GM12878 (cell line): ENCODE results near the gene MYADM. TPM values are rescaled to one million over a fixed set of nuclear protein-coding genes. Genes with fewer than 3 reads are reported as not detected.

Source experiments
- ATAC-seq: fragments of 200-7000 bp; cut with Tn5 transposase; 3 replicates; pipeline ENCODE4 v1.9.1; 2020; ENCODE audit warnings: mild to moderate bottlenecking, moderate library complexity
- BruUV-seq: library from RNA; stranded (reverse); fragments of 400-500 nt; replicated peaks from 2 replicates; lab custom pipeline; 2021; lab: Mats Ljungman, UMichigan
- CTCF ChIA-PET: fragments of 300-600 bp; sonication (Branson Sonifier 250); formaldehyde crosslinking; extraction: SDS; loops from one replicate; lab custom pipeline; 2021; ENCODE audit warnings: inconsistent platforms; lab: Yijun Ruan, JAX
- POLR2A ChIA-PET: fragments of 350-600 bp; formaldehyde crosslinking; extraction: SDS; loops from one replicate; lab custom pipeline; 2021; ENCODE audit warnings: inconsistent platforms; lab: Charles Lee
- RAD21 ChIA-PET: fragments of 300-600 bp; sonication (Branson Sonifier 250); formaldehyde crosslinking; loops from one replicate; lab custom pipeline; 2023; ENCODE audit warnings: antibody characterized with exemption; ENCODE audit not compliant: unreplicated experiment; lab: Charles Lee
- SMC1A ChIA-PET: fragments of 300-600 bp; sonication (Branson Sonifier 250); formaldehyde crosslinking; loops from one replicate; lab custom pipeline; 2023; ENCODE audit not compliant: unreplicated experiment, uncharacterized antibody; lab: Charles Lee
- DNase-seq: peaks from one replicate; pipeline ENCODE4 v3.0.0-alpha.2; 2011; ENCODE audit warnings: low read depth, low spot score
- FAIRE-seq: peaks from 3 replicates; lab custom pipeline; 2011; peaks lifted over from hg19 to GRCh38; lab: Jason Lieb, UNC
- H2AFZ ChIP-seq: 2 replicates; pipeline ENCODE4 v1.6.0; 2011; ENCODE audit warnings: low read depth, low read length, control low read depth; ENCODE audit not compliant: control insufficient read depth
- H3K27ac ChIP-seq: 2 replicates; pipeline ENCODE4 v1.5.1; 2011; ENCODE audit warnings: control low read depth; ENCODE audit not compliant: control insufficient read depth, insufficient read depth
- H3K27me3 ChIP-seq, 2 experiments: replicated peaks in 1 of 2; 2 replicates each; pipeline versions ENCODE4 v1.6.0 to v1.6.1; 2011; ENCODE audit warnings: low read length in 1 of 2; ENCODE audit not compliant: control insufficient read depth in 2 of 2, insufficient read depth in 2 of 2
- H3K36me3 ChIP-seq, 2 experiments: 2 replicates each; pipeline ENCODE4 v1.5.1; 2011; ENCODE audit warnings: low read length in 1 of 2; ENCODE audit not compliant: control insufficient read depth in 2 of 2, insufficient read depth in 2 of 2
- H3K4me1 ChIP-seq: 2 replicates; pipeline ENCODE4 v1.6.1; 2011; ENCODE audit warnings: mild to moderate bottlenecking, low read length, moderate library complexity, mixed read lengths; ENCODE audit not compliant: control insufficient read depth, insufficient read depth
- H3K4me2 ChIP-seq: 2 replicates; pipeline ENCODE4 v1.6.0; 2011; ENCODE audit warnings: control low read depth; ENCODE audit not compliant: control insufficient read depth, insufficient read depth
- H3K4me3 ChIP-seq: fragments of 200-600 bp; sonication (generic); 2 replicates; pipeline ENCODE4 v1.5.1; 2016
- H3K79me2 ChIP-seq: 2 replicates; pipeline ENCODE4 v1.6.0; 2011; ENCODE audit warnings: low read length; ENCODE audit not compliant: control insufficient read depth, insufficient read depth
- H3K9ac ChIP-seq: 2 replicates; pipeline ENCODE4 v1.8.0; 2011; ENCODE audit warnings: low read length, control low read depth, mixed read lengths; ENCODE audit not compliant: control insufficient read depth, insufficient read depth
- H3K9me3 ChIP-seq: replicated peaks from 3 replicates; pipeline ENCODE4 v1.5.1; 2011; ENCODE audit warnings: mild to moderate bottlenecking, low read length; ENCODE audit not compliant: control insufficient read depth, insufficient read depth
- H4K20me1 ChIP-seq: 2 replicates; pipeline ENCODE4 v1.6.0; 2011; ENCODE audit not compliant: control insufficient read depth, insufficient read depth
- CHD2 ChIP-seq: IDR thresholded peaks from 2 replicates; pipeline ENCODE4 v1.6.1; 2011; ENCODE audit warnings: low read depth, low read length, improper control_type of control experiment, borderline replicate concordance
- CREB1 ChIP-seq: IDR thresholded peaks from 2 replicates; pipeline ENCODE4 v1.6.1; 2012; ENCODE audit warnings: low read depth, mild to moderate bottlenecking, inconsistent platforms
- MLLT1 ChIP-seq: fragments of 450-650 bp; IDR thresholded peaks from 2 replicates; pipeline ENCODE4 v1.6.1; 2016; ENCODE audit warnings: mild to moderate bottlenecking
- MTA3 ChIP-seq: IDR thresholded peaks from 2 replicates; pipeline ENCODE4 v1.6.1; 2012; ENCODE audit warnings: low read length, inconsistent platforms, borderline replicate concordance
- RAD21 ChIP-seq: IDR thresholded peaks from 2 replicates; pipeline ENCODE4 v1.6.1; 2011; ENCODE audit warnings: mild to moderate bottlenecking, low read depth, low read length, moderate library complexity; ENCODE audit not compliant: insufficient read depth
- REST ChIP-seq: IDR thresholded peaks from 2 replicates; pipeline ENCODE4 v1.6.1; 2012; ENCODE audit warnings: mild to moderate bottlenecking, low read depth, low read length
- RUNX3 ChIP-seq: IDR thresholded peaks from 2 replicates; pipeline ENCODE4 v1.6.1; 2012; ENCODE audit warnings: low read length, inconsistent platforms
- SP1 ChIP-seq: IDR thresholded peaks from one replicate; pipeline ENCODE4 v1.6.1; 2011; ENCODE audit warnings: low read depth, low read length
- SREBF2 ChIP-seq: IDR thresholded peaks from 2 replicates; pipeline ENCODE4 v1.6.1; 2012; ENCODE audit warnings: mild to moderate bottlenecking, low read length
- STAT3 ChIP-seq: IDR thresholded peaks from 2 replicates; pipeline ENCODE4 v1.6.1; 2011; ENCODE audit warnings: low read depth, low read length, improper control_type of control experiment
- ZBED1 ChIP-seq: IDR thresholded peaks from 2 replicates; pipeline ENCODE4 v1.6.1; 2016; ENCODE audit warnings: borderline replicate concordance
- ZSCAN29 ChIP-seq: fragments of 450-650 bp; IDR thresholded peaks from 2 replicates; pipeline ENCODE4 v1.6.1; 2017; ENCODE audit warnings: mild to moderate bottlenecking, moderate library complexity
- WGBS: methylation state at CpG from one replicate; pipeline ENCODE4 v1.1.6; 2016; ENCODE audit warnings: low lambda C conversion rate; ENCODE audit not compliant: insufficient replicate concordance, insufficient coverage; ENCODE audit errors: missing lambda C conversion rate; 5-methylcytosine and 5-hydroxymethylcytosine counted together
- in situ Hi-C: fragments of 300-500 bp; cut with MboI; formaldehyde crosslinking; loops from 9 replicates; pipeline ENCODE4 v1.14.3; 2018; ENCODE audit warnings: mixed read lengths
- intact Hi-C: fragments of 100-400 bp; cut with micrococcal nuclease; formaldehyde crosslinking; loops from one replicate; pipeline ENCODE4 v1.14.2; 2022; ENCODE audit not compliant: unreplicated experiment
- polyA plus RNA-seq, 11 experiments: library from polyadenylated mRNA; depleted of rRNA in 4 of 11; unstranded in 6 of 11; stranded (reverse) in 5 of 11; fragments of >200 nt; fragmentation: Nextera tagmentation in 4 of 11; fragmentation: Illumina TruSeq in 1 of 11; extraction: Ambion mirVana in 4 of 11; extraction: Trizol in 1 of 11; gene quantifications; 1 replicate in 1 of 11; 2 replicates in 10 of 11; pipeline versions ENCODE4 v1.2.1 to v1.2.3, GENCODE V29; 2011 to 2016; ENCODE audit warnings: inconsistent platforms in 2 of 11, missing spikeins in 2 of 11, low read depth in 1 of 11
- total RNA-seq, 4 experiments: library from RNA; depleted of rRNA in 3 of 4; stranded (reverse); fragments of >200 nt in 3 of 4; fragmentation: Illumina TruSeq in 1 of 4; extraction: Trizol in 1 of 4; gene quantifications; 2 replicates each; pipeline versions ENCODE4 v1.2.1 to v1.2.3, GENCODE V29; 2013 to 2021

MYADM gene
- total and polyA plus RNA-seq, 10 of the 15 experiments (the other 5 are each of a cell fraction or from before 2014, with no cell fraction given): 0.04 to 0.46 (median 0.10) TPM

GRCh38 chr19:53898166-53898565 is 30.5 kb downstream of the MYADM start:
- RAD21 ChIA-PET: no interaction called here
- no peak for TF ChIP-seq SP1
- no peak for TF ChIP-seq MLLT1
- TF ChIP-seq ZSCAN29: no peak
- TF ChIP-seq SREBF2: no peak
- no peak for TF ChIP-seq MTA3
- no peak overlapping the region for H3K4me2 ChIP-seq
- H3K36me3 ChIP-seq: no peaks in the 10 kb centered on the region
- no TSS peak for BruUV-seq
- no peak overlapping the region for H2AFZ ChIP-seq
- DNase-seq (no peak), ATAC-seq (no peak), FAIRE-seq (no peak)
- H3K9me3 ChIP-seq: no peaks in the 10 kb centered on the region
- H3K27ac ChIP-seq: no peak overlapping the region
- intact Hi-C loops (no loop called here), in situ Hi-C loops (no loop called here)
- H3K9ac ChIP-seq: no peak overlapping the region
- WGBS: 56% methylated on average over 16 of the region's 16 CpGs
- POLR2A ChIA-PET: no interaction called here
- SMC1A ChIA-PET: no interaction called here
- H4K20me1 ChIP-seq: no peaks in the 10 kb centered on the region
- H3K27me3 ChIP-seq: no peaks in the 10 kb centered on the region
- no peak overlapping the region for H3K4me3 ChIP-seq
- H3K79me2 ChIP-seq: no peaks in the 10 kb centered on the region
- CTCF ChIA-PET: no interaction called here
- H3K4me1 ChIP-seq: no peaks in the 10 kb centered on the region

GRCh38 chr19:53898636-53899341 is 31.1 kb downstream of the MYADM start:
- ATAC-seq (no peak), FAIRE-seq (no peak), DNase-seq (no peak)
- H2AFZ ChIP-seq: no peak overlapping the region
- no peak overlapping the region for H3K4me2 ChIP-seq
- H3K4me3 ChIP-seq: no peak overlapping the region
- H3K36me3 ChIP-seq: no peaks in the 10 kb centered on the region
- no peak overlapping the region for H3K9ac ChIP-seq
- no peaks in the 10 kb centered on the region for H4K20me1 ChIP-seq
- no peaks in the 10 kb centered on the region for H3K9me3 ChIP-seq
- no peak overlapping the region for H3K27ac ChIP-seq
- intact Hi-C loops (no loop called here), in situ Hi-C loops (no loop called here)
- WGBS: 41% methylated on average over 24 of the region's 42 CpGs
- no TSS peak for BruUV-seq
- no peaks in the 10 kb centered on the region for H3K79me2 ChIP-seq
- RAD21 ChIA-PET: no interaction called here
- POLR2A ChIA-PET: no interaction called here
- no peaks in the 10 kb centered on the region for H3K27me3 ChIP-seq
- H3K4me1 ChIP-seq: no peaks in the 10 kb centered on the region
- SMC1A ChIA-PET: no interaction called here
- CTCF ChIA-PET: no interaction called here
- TF ChIP-seq CREB1 (no peak), REST (no peak), RAD21 (no peak), RUNX3 (no peak), ZBED1 (no peak), STAT3 (no peak), ZSCAN29 (no peak), CHD2 (no peak)
